Measurements from ENCODE around the gene TMEM82. TPM values are rescaled to one million over a fixed set of nuclear protein-coding genes. Genes with fewer than 3 reads are reported as not detected.

Gene TMEM82
- total and polyA plus RNA-seq, 2 experiments from 2014 or later, result 0.42 TPM; not detected in 1

DNA sequence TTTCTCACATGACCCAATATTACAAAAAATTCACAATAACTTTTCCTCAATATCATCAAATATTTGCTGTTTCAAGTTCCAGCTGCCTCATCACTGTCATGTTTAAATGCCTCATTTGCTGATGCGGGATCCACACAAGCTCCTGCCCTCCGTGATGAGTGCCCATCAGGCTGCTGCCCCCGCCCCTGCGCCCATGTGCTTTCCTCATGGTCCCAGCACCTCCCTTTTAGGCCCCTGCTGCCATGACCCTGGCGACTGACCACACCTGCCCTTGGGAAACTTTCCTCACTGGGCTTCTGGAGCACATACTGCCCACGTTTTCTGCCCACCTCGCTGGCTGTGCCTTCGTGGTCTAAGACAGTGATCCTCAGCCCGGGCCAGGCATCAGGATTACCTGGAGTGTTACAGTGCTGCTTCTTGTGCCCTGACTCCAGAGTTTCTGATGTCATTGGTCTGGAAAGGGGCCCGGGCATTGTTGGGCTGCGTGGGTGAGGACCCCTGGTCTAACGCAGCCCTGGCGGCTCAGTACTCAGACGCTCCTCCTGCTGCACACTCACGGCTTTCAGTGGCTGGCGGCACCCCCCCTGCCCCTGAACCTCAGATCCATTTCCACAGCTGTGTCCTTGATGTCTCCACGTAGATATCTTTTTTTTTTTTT is 37.6 kb upstream of the TMEM82 start (continued):
- TF ChIP-seq, protein P1, sequence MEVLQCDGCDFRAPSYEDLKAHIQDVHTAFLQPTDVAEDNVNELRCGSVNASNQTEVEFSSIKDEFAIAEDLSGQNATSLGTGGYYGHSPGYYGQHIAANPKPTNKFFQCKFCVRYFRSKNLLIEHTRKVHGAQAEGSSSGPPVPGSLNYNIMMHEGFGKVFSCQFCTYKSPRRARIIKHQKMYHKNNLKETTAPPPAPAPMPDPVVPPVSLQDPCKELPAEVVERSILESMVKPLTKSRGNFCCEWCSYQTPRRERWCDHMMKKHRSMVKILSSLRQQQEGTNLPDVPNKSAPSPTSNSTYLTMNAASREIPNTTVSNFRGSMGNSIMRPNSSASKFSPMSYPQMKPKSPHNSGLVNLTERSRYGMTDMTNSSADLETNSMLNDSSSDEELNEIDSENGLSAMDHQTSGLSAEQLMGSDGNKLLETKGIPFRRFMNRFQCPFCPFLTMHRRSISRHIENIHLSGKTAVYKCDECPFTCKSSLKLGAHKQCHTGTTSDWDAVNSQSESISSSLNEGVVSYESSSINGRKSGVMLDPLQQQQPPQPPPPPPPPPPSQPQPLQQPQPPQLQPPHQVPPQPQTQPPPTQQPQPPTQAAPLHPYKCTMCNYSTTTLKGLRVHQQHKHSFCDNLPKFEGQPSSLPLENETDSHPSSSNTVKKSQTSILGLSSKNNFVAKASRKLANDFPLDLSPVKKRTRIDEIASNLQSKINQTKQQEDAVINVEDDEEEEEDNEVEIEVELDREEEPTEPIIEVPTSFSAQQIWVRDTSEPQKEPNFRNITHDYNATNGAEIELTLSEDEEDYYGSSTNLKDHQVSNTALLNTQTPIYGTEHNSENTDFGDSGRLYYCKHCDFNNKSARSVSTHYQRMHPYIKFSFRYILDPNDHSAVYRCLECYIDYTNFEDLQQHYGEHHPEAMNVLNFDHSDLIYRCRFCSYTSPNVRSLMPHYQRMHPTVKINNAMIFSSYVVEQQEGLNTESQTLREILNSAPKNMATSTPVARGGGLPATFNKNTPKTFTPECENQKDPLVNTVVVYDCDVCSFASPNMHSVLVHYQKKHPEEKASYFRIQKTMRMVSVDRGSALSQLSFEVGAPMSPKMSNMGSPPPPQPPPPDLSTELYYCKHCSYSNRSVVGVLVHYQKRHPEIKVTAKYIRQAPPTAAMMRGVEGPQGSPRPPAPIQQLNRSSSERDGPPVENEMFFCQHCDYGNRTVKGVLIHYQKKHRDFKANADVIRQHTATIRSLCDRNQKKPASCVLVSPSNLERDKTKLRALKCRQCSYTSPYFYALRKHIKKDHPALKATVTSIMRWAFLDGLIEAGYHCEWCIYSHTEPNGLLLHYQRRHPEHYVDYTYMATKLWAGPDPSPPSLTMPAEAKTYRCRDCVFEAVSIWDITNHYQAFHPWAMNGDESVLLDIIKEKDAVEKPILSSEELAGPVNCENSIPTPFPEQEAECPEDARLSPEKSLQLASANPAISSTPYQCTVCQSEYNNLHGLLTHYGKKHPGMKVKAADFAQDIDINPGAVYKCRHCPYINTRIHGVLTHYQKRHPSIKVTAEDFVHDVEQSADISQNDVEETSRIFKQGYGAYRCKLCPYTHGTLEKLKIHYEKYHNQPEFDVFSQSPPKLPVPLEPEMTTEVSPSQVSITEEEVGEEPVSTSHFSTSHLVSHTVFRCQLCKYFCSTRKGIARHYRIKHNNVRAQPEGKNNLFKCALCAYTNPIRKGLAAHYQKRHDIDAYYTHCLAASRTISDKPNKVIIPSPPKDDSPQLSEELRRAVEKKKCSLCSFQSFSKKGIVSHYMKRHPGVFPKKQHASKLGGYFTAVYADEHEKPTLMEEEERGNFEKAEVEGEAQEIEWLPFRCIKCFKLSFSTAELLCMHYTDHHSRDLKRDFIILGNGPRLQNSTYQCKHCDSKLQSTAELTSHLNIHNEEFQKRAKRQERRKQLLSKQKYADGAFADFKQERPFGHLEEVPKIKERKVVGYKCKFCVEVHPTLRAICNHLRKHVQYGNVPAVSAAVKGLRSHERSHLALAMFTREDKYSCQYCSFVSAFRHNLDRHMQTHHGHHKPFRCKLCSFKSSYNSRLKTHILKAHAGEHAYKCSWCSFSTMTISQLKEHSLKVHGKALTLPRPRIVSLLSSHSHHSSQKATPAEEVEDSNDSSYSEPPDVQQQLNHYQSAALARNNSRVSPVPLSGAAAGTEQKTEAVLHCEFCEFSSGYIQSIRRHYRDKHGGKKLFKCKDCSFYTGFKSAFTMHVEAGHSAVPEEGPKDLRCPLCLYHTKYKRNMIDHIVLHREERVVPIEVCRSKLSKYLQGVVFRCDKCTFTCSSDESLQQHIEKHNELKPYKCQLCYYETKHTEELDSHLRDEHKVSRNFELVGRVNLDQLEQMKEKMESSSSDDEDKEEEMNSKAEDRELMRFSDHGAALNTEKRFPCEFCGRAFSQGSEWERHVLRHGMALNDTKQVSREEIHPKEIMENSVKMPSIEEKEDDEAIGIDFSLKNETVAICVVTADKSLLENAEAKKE (CRISPR knock-in tag; IDR thresholded peaks at IDR 0.05), result no peak
- TF ChIP-seq ZNF331 (CRISPR knock-in tag; IDR thresholded peaks at IDR 0.05; ENCODE audit: low read depth) (no peak), ZNF114 (CRISPR knock-in tag; IDR thresholded peaks at IDR 0.05) (no peak)

DNA sequence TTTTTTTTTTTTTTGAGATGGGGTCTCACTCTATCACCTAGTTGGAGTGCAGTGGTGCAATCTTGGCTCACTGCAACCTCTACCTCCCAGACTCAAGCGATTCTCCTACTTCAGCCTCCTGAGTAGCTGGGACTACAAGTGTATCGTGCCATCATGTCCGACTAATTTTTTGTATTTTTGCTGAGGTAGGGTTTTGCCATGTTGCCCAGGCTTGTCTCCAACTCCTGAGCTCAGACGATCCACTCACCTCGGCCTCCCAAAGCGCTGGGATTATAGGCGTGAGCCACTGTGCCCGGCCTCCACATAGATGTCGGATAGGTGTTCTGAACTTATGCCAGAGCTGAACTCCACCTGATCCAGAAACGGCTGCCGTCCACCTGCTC is 37.1 kb upstream of the TMEM82 start:
- TF ChIP-seq EZH2 (IDR thresholded peaks at IDR 0.05; ENCODE audit: low read depth, unreplicated experiment) (no peak), POLR2AphosphoS5 (IDR thresholded peaks at IDR 0.05; ENCODE audit: low read depth) (no peak)
- TF ChIP-seq, protein P2, sequence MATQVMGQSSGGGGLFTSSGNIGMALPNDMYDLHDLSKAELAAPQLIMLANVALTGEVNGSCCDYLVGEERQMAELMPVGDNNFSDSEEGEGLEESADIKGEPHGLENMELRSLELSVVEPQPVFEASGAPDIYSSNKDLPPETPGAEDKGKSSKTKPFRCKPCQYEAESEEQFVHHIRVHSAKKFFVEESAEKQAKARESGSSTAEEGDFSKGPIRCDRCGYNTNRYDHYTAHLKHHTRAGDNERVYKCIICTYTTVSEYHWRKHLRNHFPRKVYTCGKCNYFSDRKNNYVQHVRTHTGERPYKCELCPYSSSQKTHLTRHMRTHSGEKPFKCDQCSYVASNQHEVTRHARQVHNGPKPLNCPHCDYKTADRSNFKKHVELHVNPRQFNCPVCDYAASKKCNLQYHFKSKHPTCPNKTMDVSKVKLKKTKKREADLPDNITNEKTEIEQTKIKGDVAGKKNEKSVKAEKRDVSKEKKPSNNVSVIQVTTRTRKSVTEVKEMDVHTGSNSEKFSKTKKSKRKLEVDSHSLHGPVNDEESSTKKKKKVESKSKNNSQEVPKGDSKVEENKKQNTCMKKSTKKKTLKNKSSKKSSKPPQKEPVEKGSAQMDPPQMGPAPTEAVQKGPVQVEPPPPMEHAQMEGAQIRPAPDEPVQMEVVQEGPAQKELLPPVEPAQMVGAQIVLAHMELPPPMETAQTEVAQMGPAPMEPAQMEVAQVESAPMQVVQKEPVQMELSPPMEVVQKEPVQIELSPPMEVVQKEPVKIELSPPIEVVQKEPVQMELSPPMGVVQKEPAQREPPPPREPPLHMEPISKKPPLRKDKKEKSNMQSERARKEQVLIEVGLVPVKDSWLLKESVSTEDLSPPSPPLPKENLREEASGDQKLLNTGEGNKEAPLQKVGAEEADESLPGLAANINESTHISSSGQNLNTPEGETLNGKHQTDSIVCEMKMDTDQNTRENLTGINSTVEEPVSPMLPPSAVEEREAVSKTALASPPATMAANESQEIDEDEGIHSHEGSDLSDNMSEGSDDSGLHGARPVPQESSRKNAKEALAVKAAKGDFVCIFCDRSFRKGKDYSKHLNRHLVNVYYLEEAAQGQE (IDR thresholded peaks at IDR 0.05; ENCODE audit: unreplicated experiment), result no peak
- TF ChIP-seq, protein P3, sequence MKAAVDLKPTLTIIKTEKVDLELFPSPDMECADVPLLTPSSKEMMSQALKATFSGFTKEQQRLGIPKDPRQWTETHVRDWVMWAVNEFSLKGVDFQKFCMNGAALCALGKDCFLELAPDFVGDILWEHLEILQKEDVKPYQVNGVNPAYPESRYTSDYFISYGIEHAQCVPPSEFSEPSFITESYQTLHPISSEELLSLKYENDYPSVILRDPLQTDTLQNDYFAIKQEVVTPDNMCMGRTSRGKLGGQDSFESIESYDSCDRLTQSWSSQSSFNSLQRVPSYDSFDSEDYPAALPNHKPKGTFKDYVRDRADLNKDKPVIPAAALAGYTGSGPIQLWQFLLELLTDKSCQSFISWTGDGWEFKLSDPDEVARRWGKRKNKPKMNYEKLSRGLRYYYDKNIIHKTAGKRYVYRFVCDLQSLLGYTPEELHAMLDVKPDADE (IDR thresholded peaks at IDR 0.05), result no peak
- no peak overlapping the region for H3K4me3 ChIP-seq
- H3K4me2 ChIP-seq, result no peak overlapping the region
- H3K27me3 ChIP-seq (ENCODE audit: insufficient read depth), result no peaks in the 10 kb centered on the region
- H2AFZ ChIP-seq, result no peak overlapping the region
- 0 out of 2 replicates have a peak, but pooled peaks cover 3% of the 10 kb centered on the region for H3K4me1 ChIP-seq (ENCODE audit: insufficient read depth)
- Mint-ChIP-seq H3K36me3 (ENCODE audit: low read depth) (peaks cover 4% of the 10 kb centered on the region; the same call in 2 of the 3 replicates), H3K27ac (no peak overlapping the region), H3K4me1 (peaks cover 4% of the 10 kb centered on the region), H3K4me3 (no peak overlapping the region), H3K9me3 (no peaks in the 10 kb centered on the region), H3K27me3 (ENCODE audit: insufficient read depth, low read depth, poor library complexity) (peaks cover 11% of the 10 kb centered on the region)
- H4K20me1 ChIP-seq (replicated peaks; ENCODE audit: insufficient read depth), result peaks cover 15% of the 10 kb centered on the region
- no peaks in the 10 kb centered on the region for H3K36me3 ChIP-seq (ENCODE audit: insufficient read depth)
- H3F3A ChIP-seq (replicated peaks; ENCODE audit: low read depth), result 0 out of 2 replicates have a peak, but pooled peaks cover 8% of the 10 kb centered on the region
- H3K9me2 ChIP-seq (ENCODE audit: insufficient read depth), result no peaks in the 10 kb centered on the region
- DNase-seq (ENCODE audit: low spot score) (no peak), ATAC-seq (no peak)
- no peak overlapping the region for H3K27ac ChIP-seq (ENCODE audit: low read depth)
- H3K79me2 ChIP-seq (replicated peaks; ENCODE audit: insufficient read depth), result peaks cover 20% of the 10 kb centered on the region

All from GM23338 (cell line).